ENCODE measurements around the gene CYP26C1.

CYP26C1 gene

DNA sequence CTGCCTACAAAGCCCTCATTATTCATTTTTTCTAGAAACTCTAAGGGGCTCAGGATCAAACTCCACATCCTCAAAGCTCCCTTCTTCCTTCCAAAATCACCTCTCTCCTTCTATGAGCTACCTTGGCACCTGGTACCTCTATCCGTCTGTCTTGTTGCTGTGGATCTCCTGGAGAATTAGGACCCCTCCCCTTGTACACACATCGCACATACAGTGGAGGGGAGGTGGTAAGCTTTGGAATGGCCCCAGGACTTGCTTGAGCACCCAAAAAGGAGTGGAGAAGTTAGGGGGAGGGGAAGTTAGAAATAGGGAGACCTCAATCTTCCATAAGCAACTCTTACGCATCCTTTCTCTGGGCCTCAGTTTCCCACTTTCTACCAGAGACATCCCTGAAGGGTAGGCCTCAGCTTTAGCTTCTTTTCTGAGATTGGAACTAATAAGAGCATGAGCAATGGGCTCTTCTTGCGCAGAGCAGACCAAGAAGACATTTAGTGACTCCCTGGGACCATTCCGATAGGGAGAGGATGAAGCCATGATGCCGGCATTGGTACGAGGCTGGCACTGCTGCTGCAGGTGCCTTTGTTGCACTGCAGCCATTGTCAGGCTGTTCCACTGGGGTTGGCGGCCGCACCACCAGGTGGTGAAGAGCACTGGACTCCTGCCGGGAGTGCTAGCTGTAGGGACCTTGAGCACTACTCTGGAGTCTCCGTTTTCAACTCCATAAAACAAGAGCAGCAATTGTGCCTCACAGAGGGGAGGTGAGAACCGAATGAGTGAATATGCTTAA, 4.5 kb downstream of the CYP26C1 start:
- no peak for DNase-seq

DNA sequence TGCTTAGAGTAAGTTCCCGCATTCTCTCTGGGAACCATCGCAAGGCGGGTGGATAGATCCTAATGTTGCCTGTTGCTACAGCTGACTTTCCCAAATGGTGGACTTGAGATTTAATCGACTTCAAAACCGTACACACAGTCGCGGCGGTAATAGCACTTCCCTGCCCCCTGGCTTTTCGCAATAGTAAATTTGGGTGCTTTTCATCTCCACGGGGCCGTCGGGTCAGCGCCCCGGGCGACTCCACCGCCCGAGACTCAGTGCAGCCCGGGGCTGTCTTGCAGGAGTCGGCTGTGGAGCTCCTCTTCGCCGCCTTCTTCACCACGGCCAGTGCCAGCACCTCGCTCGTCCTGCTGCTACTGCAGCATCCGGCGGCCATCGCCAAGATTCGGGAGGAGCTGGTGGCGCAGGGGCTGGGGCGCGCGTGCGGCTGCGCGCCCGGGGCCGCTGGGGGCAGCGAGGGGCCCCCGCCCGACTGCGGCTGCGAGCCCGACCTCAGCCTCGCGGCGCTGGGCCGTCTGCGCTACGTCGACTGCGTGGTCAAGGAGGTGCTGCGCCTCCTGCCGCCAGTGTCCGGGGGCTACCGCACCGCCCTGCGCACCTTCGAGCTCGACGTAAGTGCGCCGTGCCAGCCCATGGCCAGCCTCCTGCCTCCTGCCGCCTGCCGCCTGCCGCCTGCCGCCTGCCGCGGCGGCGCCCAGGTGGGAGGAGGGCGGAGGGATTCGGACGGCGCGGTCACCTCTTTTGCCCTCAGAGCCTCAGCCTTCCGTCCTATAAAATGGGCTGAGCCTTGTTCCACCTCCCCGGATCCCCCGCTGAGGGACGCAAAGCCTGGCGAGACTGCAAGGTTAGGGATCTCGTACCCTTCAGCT, 5.3 kb downstream of the CYP26C1 start:
- DNase-seq: no peak

DNA sequence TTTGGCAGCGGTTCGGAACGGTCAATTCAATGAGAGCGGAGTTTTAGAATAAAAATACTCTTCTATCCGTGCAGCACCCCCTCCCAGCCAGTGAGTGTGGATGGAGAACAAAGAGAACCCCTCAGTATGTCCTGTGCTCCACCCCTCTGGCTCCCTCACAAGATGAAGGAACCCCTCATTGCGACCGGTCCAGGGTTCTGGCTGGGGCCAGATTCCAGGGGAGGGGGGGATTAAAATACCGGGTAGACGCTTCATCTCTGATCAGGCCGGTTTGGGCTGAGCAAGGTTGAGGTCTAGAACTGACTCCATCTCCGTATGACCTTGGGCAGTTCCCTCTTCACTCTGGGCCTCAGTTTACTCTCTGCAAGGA, 5.9 kb downstream of the CYP26C1 start:
- DNase-seq: no peak

DNA sequence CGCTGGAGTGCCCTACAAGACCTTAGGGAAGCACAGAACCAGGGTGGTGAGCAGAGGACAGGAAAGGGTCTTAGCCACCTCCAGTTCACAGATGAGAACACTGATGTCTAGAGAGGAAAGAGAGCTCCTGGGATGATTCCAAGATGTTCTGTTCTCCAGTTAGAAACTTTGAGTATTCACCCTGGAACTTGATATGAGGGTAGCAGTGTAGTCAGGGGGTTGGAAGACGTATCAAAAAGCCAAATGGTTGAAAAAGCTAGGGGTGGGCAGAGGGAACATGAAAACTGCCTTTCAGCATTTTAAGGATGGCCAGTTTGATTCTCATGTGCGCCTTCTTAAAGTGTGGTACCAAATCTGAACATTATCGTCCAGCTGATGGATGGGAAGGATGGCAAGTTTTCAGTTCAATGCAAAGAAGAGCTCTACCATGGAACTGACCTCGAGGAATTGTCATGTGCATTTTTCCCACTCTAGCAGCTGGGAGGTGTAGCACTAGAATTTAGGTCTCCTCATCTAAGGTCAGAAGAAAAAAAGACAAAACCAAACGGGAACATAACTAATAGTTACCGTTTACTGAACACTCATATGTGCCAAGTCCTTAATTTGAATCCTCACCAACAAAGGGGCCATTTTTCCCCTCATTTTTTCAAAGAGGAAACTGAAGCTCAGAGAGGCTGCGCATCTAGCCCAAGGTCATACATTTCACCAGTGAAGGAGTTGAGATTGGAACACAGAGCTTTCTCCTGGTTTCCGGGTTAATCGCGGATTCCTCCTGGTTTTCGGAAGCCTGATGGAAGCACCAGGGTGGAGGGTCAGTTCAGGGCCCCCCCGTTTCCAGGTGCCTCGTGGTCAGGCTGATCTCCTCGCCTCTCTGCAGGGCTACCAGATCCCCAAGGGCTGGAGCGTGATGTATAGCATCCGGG, 7.1 kb downstream of the CYP26C1 start:
- DNase-seq: no peak

DNA sequence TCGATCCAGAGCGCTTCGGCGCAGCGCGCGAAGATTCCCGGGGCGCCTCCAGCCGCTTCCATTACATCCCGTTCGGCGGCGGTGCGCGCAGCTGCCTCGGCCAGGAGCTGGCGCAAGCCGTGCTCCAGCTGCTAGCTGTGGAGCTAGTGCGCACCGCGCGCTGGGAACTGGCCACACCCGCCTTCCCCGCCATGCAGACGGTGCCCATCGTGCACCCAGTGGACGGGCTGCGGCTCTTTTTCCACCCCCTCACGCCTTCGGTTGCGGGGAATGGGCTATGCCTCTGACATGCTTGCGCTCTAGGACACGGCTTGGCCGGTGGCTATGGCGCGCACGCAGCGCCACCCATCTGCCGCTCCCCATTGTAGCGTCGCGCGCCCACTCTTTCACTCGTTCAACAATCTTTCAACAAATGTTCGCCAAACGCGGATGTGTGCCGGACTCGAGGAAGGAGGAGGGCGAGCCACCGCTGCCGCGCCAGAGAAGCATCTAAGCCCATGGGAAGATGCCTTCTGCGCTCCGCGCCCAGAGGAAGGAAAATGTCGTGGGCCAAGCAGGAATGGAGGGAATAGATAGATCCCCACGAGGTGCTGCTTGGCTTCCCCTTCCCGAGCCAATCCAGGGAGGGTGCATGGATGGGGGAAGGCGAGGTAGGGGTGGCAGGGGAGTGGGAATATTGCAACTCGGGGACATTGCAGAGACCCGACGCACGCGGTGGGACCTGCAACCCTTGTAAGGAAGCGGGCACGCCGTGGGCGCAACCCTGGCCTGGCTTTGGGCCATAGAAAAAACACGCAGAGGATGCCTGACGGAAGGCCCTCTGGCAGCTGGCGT, 8.0 kb downstream of the CYP26C1 start:
- DNase-seq: no peak

DNA sequence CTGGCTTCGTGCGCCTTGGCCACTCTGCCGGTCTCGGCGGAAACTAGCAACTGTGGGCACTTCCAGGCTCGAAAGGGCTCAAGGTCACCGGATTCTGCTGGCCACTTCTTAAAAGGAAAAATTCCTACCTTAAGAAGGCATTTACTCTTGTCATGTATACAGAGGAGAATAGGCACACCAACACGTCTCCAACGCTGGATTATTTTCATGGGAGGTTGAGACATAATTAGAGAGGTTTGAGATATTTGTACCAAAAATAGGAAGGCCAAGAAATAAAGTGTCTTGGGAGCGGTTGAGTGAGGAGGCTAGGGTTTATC, 8.6 kb downstream of the CYP26C1 start:
- no peak for DNase-seq

DNA sequence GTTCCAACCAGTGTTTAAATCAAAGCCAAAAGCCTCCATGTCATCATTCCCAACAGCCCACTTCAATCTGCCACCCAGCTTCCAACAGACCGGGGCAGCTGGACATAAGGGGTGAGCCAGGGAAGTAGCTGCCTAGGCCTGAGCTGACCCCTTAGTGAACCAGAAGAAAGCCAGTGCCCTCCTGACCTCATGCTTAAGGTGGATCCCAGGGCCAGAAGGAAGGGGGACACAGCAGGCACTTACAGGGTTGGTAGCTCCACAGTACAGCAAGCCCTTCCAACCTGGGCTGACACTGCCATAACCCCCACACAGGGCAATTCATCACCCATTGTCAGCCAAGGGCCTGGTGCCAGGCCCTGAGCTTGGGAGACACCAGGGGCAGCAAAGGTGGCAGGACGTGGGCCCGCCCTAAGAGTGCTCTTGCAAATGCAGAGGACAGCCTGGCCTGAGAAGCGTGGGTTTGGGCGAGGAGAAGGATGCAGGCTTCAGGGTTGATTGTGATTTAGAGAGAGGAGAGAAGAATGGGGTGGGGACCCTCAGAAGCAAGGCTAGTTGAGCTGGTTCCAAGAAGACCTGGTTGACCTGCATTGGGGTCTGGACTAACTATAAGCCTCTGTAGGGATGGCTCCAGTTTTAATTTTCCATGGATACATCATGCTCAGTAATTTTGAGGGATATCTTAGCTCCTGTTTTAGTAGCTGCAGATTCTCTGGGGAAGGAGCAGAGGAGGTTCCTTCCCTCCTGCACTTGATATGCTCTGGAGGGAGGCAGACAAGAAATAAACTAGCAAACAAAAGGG, 10.0 kb downstream of the CYP26C1 start:
- DNase-seq: no peak

DNA sequence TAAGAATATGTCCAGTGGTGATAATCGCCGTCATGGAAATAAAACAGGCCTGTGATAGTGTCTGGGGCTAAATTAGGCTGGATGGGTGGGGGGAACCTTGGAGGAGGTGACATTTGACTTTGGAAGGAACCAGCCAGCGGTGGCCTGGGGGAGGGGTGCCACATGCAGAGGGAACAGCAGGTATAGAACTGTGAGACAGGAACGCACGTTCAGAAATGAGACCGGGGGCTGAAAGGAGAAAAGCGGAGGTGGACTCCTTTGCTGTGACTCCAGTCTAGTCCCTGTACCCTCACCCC, 10.5 kb downstream of the CYP26C1 start:
- DNase-seq: no peak

DNA sequence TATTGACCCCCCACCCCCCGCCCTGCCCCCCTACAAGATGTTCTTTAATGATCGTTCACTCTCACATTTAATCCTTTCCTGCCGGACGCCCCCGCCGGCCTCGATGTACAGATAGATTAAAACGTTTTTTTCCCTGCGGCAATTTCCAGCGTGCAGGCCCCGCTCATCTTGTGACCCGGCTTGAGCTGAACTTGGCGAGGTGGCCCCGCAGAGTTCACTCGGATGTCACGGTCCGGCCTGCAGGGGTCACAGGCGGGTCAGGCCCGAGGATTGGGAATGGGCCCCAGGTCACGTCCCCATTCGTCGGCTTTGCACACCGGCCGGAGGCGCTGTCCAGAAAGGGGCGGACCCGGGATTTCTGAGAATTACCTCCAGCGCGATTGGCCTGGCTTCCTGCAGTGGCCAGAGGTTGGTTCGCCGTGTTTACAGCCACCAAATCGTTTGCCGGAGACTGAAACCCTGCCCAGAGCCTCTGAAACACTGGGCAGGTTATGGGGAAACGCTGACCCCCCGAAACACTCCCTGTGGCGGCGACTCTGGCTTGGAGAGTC, 11.2 kb downstream of the CYP26C1 start:
- no peak for DNase-seq

DNA sequence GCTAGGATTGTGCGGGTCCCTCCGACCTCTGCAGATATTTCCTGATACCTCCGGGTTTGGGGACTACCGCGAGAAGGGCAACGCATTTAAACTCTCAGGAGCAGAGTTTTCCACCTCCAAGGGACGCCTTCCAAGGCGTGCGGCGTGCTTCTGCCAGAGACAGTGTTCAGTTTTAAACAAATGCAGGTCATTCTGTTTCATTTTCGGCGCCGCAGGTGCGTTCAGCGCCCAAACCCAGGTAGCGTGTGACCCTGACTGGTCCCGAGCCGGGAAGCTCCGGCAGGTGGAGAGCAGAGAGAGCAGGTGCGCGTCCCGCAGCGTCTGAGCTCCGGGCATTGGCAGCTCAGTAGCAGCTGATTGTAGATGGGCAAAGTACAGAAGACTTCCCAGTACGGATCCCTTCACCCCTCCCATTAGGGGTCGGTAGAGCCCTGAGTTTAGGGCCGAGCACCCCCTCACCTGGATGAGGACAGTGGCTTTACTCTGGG, 11.7 kb downstream of the CYP26C1 start:
- no peak for DNase-seq

DNA sequence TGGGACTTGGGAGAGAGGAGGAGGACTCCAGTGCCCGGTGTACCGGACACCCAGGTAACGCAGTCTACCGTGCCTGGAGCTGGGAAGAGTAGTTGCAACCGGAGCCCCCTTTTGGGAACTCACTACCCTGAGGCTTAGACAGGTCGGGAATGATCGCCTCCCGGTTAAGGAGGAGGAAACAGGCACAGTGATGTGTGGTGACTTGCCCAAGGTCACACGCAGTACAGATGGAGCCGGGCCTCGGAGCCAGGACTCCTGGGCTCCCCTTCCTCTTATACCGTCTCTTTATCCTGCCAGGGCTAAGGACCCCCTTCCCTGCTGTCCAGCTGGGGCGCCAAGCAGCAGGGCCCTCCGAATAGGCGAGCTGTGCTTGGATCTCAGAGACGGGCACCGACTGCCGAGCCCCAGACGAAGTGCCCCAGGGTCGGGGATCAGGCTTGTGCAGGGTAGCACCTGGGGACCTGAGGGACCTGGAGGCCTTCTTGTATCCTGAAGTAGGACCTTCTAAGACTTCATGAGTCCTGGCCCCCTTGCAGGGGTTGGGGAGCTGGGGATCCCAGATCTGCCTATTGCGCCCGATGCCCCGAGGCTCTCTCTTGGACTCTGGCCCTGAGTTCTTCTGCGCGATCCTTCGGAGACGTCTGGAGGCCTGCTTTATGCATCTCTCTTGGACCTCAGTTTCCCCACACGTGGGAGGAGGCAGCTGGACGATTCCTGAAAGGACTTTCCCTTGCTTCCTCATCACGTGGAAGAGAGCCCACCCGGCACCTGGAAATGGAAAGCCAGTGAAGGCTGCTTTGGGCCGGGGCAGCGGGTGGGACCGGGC, 12.3 kb downstream of the CYP26C1 start:
- DNase-seq: no peak

DNA sequence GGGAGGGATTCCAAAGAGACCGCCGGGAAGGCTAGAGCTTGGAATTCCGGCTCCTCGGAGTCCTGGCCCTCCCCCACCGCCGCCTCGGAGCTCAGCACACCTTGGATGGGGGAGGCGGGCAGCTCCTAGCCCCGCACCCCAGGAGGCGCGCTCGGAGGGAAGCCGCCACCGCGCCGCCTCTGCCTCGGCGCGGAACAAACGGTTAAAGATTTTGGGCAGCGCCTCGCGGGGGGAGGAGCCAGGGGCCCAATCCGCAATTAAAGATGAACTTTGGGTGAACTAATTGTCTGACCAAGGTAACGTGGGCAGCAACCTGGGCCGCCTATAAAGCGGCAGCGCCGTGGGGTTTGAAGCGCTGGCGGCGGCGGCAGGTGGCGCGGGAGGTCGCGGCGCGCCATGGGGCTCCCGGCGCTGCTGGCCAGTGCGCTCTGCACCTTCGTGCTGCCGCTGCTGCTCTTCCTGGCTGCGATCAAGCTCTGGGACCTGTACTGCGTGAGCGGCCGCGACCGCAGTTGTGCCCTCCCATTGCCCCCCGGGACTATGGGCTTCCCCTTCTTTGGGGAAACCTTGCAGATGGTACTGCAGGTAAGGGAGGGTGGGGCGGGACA, 13.0 kb downstream of the CYP26C1 start, which contains the start of gene CYP26A1:
CYP26A1 (plus strand) TSS at position 355 of the 608 bp plus-strand sequence; CDS start at position 397, 42 bp downstream.
- DNase-seq: no peak

DNA sequence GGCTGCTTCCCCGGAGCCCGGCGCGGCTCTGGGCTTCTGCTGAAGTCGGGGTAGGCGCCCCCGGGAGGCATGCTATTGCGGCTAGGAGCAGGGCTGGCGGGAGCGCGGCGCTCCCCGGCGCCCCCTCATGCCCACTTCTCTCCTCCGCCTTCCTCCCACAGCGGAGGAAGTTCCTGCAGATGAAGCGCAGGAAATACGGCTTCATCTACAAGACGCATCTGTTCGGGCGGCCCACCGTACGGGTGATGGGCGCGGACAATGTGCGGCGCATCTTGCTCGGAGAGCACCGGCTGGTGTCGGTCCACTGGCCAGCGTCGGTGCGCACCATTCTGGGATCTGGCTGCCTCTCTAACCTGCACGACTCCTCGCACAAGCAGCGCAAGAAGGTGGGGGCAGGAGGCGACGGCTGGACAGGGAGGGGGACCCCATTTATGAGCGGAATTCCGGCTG, 13.6 kb downstream of the CYP26C1 start:
- DNase-seq: no peak

DNA sequence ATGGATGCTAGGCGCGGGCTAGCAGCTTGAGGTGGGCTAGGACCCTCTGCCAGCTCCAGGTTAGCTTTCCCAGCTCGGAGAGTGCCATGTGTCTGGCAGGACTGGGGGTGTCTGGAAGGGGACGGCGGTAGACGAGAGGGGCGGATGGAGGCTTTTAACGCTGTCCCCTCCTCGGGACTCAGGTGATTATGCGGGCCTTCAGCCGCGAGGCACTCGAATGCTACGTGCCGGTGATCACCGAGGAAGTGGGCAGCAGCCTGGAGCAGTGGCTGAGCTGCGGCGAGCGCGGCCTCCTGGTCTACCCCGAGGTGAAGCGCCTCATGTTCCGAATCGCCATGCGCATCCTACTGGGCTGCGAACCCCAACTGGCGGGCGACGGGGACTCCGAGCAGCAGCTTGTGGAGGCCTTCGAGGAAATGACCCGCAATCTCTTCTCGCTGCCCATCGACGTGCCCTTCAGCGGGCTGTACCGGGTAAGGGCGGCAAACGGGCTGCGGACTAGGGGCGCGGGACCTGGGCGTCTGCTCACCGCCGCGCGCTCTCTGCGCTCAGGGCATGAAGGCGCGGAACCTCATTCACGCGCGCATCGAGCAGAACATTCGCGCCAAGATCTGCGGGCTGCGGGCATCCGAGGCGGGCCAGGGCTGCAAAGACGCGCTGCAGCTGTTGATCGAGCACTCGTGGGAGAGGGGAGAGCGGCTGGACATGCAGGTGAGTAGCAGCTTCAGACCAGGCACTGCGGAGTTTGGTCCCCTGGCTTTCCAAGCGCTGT, 14.2 kb downstream of the CYP26C1 start:
- DNase-seq: no peak

DNA sequence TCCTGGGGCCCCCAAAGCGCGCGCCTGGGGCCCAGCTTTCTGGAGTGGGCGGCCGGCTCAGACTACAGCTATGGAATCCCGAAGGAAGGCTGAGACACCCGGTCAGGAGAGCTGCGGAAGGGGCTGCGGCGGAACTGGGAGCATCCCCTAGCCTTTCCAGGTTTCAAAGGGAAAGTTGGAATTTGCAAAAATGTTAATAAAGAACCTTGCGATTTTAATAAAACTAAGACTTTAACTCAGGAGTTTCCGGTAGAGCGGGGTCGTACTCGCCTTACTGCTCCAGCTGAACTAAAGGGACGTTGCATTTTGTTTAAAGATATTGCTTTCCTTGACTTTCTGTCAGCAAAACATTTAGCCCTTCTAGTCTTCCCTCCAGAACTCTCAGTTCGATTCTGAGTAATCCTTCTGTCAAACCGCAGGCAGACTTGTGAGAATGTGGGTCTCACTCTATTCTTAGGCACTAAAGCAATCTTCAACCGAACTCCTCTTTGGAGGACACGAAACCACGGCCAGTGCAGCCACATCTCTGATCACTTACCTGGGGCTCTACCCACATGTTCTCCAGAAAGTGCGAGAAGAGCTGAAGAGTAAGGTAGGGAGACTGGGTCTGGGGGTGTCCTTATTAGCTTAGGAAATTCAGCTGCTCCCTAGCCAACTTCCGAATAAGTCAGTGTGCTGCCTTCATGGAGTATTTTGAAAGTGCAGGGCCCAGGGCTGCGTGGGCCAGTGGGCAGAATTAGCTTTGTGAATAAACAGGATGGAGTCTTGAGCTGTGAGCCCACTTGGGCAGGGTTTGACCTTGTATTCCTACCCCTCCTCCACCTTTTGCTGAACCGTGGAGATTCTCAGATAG, 15.0 kb downstream of the CYP26C1 start:
- no peak for DNase-seq

DNA sequence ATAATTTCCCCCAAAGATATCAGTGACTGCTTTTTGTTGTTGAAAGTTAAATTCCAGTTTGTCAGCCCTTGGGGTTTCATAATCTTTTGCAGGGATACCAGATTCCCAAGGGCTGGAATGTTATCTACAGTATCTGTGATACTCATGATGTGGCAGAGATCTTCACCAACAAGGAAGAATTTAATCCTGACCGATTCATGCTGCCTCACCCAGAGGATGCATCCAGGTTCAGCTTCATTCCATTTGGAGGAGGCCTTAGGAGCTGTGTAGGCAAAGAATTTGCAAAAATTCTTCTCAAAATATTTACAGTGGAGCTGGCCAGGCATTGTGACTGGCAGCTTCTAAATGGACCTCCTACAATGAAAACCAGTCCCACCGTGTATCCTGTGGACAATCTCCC, 16.3 kb downstream of the CYP26C1 start:
- DNase-seq: no peak

DNA sequence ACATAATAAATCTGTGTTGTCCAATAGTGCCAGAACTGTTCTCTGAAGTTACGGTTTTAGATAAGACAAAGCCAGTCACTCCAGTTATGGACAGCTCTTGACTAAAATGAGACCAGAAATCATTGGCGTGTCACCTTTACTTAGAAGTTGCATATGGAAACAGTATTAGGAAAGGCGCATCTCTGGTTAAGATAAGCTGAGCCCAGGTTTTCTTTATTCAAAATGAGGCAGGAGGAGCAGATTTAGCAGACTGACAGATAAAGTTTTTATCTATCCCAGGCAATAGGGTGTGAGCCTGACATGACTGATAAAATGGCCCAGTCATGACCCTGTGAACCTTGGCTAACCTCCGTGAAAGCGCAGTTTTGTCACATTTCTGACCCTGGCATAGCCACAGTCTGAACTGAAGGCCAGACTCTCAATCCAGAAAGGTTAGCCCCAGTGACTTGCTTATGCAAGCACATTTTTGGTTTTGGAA, 17.3 kb downstream of the CYP26C1 start:
- no peak for DNase-seq
